DND-41 (cell line): ENCODE results near the gene SPECC1.

ENCODE experiments used
- ATAC-seq: fragments of 200-7000 bp; cut with Tn5 transposase; 3 replicates; pipeline ENCODE4 v1.9.1; 2021; ENCODE audit warnings: low read depth; ENCODE audit not compliant: insufficient read depth
- DNase-seq: peaks from one replicate; pipeline ENCODE4 v3.0.0-alpha.2; 2020
- H2AFZ ChIP-seq: 2 replicates; pipeline ENCODE4 v1.6.0; 2012; ENCODE audit warnings: low read depth, low read length
- H3K27ac ChIP-seq: 2 replicates; pipeline ENCODE4 v1.5.1; 2012; ENCODE audit warnings: low read length, inconsistent platforms
- H3K27me3 ChIP-seq: fragments of 200-600 bp; sonication (generic); 2 replicates; pipeline ENCODE4 v1.6.0; 2012; ENCODE audit warnings: low read length, mild to moderate bottlenecking, inconsistent platforms; ENCODE audit not compliant: insufficient read depth, poor library complexity
- H3K36me3 ChIP-seq: 2 replicates; pipeline ENCODE4 v1.5.1; 2012; ENCODE audit warnings: low read length, inconsistent platforms; ENCODE audit not compliant: insufficient read depth
- H3K4me1 ChIP-seq: 2 replicates; pipeline ENCODE4 v1.5.1; 2012; ENCODE audit warnings: mild to moderate bottlenecking, low read length; ENCODE audit not compliant: insufficient read depth
- H3K4me2 ChIP-seq: 2 replicates; pipeline ENCODE4 v1.6.0; 2012; ENCODE audit warnings: mild to moderate bottlenecking, moderate library complexity, low read length, inconsistent platforms; ENCODE audit not compliant: insufficient read depth
- H3K4me3 ChIP-seq, 2 experiments: fragments of 200-600 bp in 1 of 2; shearing (Covaris generic) in 1 of 2; 2 replicates each; pipeline ENCODE4 v1.5.1; 2012 to 2016; ENCODE audit warnings: inconsistent platforms in 2 of 2, low read length in 2 of 2, mild to moderate bottlenecking in 2 of 2, low read depth in 1 of 2, moderate library complexity in 1 of 2
- H3K79me2 ChIP-seq: 2 replicates; pipeline ENCODE4 v1.6.0; 2012; ENCODE audit warnings: low read length, inconsistent platforms; ENCODE audit not compliant: insufficient read depth
- H3K9ac ChIP-seq: 2 replicates; pipeline ENCODE4 v1.6.0; 2012; ENCODE audit warnings: low read depth, mild to moderate bottlenecking, inconsistent platforms, low read length, moderate library complexity
- H3K9me3 ChIP-seq: 2 replicates; pipeline ENCODE4 v1.5.1; 2012; ENCODE audit warnings: low read length, moderate library complexity, mild to moderate bottlenecking, inconsistent platforms; ENCODE audit not compliant: insufficient read depth, severe bottlenecking
- H4K20me1 ChIP-seq: 2 replicates; pipeline ENCODE4 v1.6.0; 2012; ENCODE audit warnings: low read length; ENCODE audit not compliant: insufficient read depth
- CTCF ChIP-seq: IDR thresholded peaks from 2 replicates; pipeline ENCODE4 v1.5.1; 2012; ENCODE audit warnings: borderline replicate concordance, low read length, moderate library complexity, mild to moderate bottlenecking; ENCODE audit not compliant: poor library complexity, severe bottlenecking; ENCODE audit errors: extremely low read depth
- EZH2 ChIP-seq: IDR thresholded peaks from 3 replicates; pipeline ENCODE4 v1.6.1; 2012; ENCODE audit warnings: borderline replicate concordance, low read depth, mild to moderate bottlenecking, moderate library complexity, low read length, inconsistent platforms; ENCODE audit not compliant: severe bottlenecking

The SPECC1 gene

DNA sequence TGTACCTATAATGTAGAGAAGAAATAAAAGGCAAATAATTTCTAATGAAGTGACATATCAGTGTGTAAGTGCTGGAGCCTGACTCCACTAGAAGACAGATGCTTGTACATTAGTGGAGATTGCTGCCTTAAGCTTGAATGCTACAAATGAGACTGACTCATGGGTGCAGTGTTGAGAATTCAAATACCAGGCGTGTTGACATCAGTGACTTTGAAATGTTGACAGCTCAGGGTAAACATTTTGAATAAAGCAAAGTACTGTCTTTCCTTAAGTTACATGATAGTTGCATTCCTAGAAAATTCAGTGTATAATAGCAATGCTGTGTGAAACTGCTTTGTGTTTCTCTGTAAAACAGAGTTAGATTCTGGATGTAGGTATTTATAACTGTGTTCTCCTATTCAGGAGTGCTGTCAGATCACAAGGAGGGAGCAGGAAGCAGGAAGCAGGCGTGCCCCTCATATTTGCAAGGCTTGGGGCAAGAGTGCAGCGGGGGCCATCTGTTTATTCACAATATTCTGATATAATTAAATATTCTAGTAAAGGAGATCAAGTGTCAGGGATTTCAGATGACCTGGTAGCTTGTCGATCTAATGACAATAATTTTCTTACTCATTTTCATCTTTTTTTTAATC is 119.0 kb downstream of the SPECC1 start:
- ATAC-seq (no peak), DNase-seq (no peak)
- peaks cover 11% of the 10 kb centered on the region for H3K27me3 ChIP-seq
- H2AFZ ChIP-seq: no peak overlapping the region
- H4K20me1 ChIP-seq: no peaks in the 10 kb centered on the region
- no peaks in the 10 kb centered on the region for H3K9me3 ChIP-seq
- no peaks in the 10 kb centered on the region for H3K79me2 ChIP-seq
- no peak overlapping the region for H3K9ac ChIP-seq
- H3K4me1 ChIP-seq: no peaks in the 10 kb centered on the region
- H3K27ac ChIP-seq: no peak overlapping the region
- no peak overlapping the region for H3K4me3 ChIP-seq
- no peak for TF ChIP-seq CTCF
- no peak for TF ChIP-seq EZH2
- H3K4me2 ChIP-seq: no peak overlapping the region
- no peaks in the 10 kb centered on the region for H3K36me3 ChIP-seq

- no peak overlapping the region for H3K9ac ChIP-seq
- DNase-seq: no peak
- H3K27ac ChIP-seq: no peak overlapping the region
- no peaks in the 10 kb centered on the region for H4K20me1 ChIP-seq
- H3K79me2 ChIP-seq: no peaks in the 10 kb centered on the region
- no peaks in the 10 kb centered on the region for H3K9me3 ChIP-seq
- no peak overlapping the region for H3K4me2 ChIP-seq
- no peak overlapping the region for H2AFZ ChIP-seq
- TF ChIP-seq CTCF: no peak
- TF ChIP-seq EZH2: no peak
- no peaks in the 10 kb centered on the region for H3K4me1 ChIP-seq
- no peak overlapping the region for H3K4me3 ChIP-seq
- H3K36me3 ChIP-seq: no peaks in the 10 kb centered on the region
- no peaks in the 10 kb centered on the region for H3K27me3 ChIP-seq
- no peak for ATAC-seq
Measured at GRCh38 chr17:20133517-20133916, 124.4 kb downstream of the SPECC1 start.

GRCh38 chr17:20141198-20141972 is 132.2 kb downstream of the SPECC1 start:
- H3K27me3 ChIP-seq: no peaks in the 10 kb centered on the region
- no peak for DNase-seq
- TF ChIP-seq EZH2: no peak
- TF ChIP-seq CTCF: no peak
- no peak overlapping the region for H2AFZ ChIP-seq
- no peaks in the 10 kb centered on the region for H3K9me3 ChIP-seq
- no peak overlapping the region for H3K4me3 ChIP-seq
- ATAC-seq: no peak
- H3K4me1 ChIP-seq: no peaks in the 10 kb centered on the region
- H3K79me2 ChIP-seq: no peaks in the 10 kb centered on the region
- H3K27ac ChIP-seq: no peak overlapping the region
- H3K9ac ChIP-seq: no peak overlapping the region
- H3K36me3 ChIP-seq: no peaks in the 10 kb centered on the region
- H4K20me1 ChIP-seq: no peaks in the 10 kb centered on the region
- no peak overlapping the region for H3K4me2 ChIP-seq
